Erythroblast (primary cell): ENCODE data around the gene FAM219A.

Experiments
- GATA1 ChIP-seq: IDR thresholded peaks from 2 replicates; pipeline ENCODE4 v1.6.1; 2011; ENCODE audit warnings: low read depth, mild to moderate bottlenecking, control low read depth, low read length, moderate library complexity
- POLR2A ChIP-seq: IDR thresholded peaks from 2 replicates; pipeline ENCODE4 v1.6.1; 2011; ENCODE audit warnings: mild to moderate bottlenecking, low read length

GRCh38 chr9:34426347-34427074 lies 31.9 kb downstream of the FAM219A start:
- TF ChIP-seq POLR2A (no peak), GATA1 (no peak)
